CD4-positive, alpha-beta T cell treated with Interleukin-15 for 1 hour (primary cell): Measurements from ENCODE around the gene MPPED1.

Source experiments
- DNase-seq: peaks from one replicate; pipeline ENCODE4 v3.0.0-alpha.2; 2020

MPPED1 gene

GRCh38 chr22:43449831-43450225 is 38.0 kb downstream of the MPPED1 start:
- no peak for DNase-seq

GRCh38 chr22:43451371-43452050 is 39.7 kb downstream of the MPPED1 start:
- DNase-seq, result no peak

GRCh38 chr22:43455846-43456245 is 44.0 kb downstream of the MPPED1 start:
- DNase-seq, result no peak

- DNase-seq, result no peak
Measured at GRCh38 chr22:43457002-43457401, 45.2 kb downstream of the MPPED1 start.

- DNase-seq, result no peak
Measured at GRCh38 chr22:43462701-43463100, 50.9 kb downstream of the MPPED1 start.

- no peak for DNase-seq
Measured at GRCh38 chr22:43464809-43465208, 53.0 kb downstream of the MPPED1 start.

- no peak for DNase-seq
Measured at GRCh38 chr22:43465291-43466015, 53.6 kb downstream of the MPPED1 start.

GRCh38 chr22:43466710-43467109 is 54.9 kb downstream of the MPPED1 start:
- no peak for DNase-seq

- DNase-seq, result no peak
Measured at GRCh38 chr22:43467216-43467940, 55.6 kb downstream of the MPPED1 start.

GRCh38 chr22:43470253-43470652 is 58.4 kb downstream of the MPPED1 start:
- DNase-seq, result no peak

- no peak for DNase-seq
Measured at GRCh38 chr22:43470941-43471585, 59.2 kb downstream of the MPPED1 start.

- no peak for DNase-seq
Measured at GRCh38 chr22:43471606-43472135, 59.9 kb downstream of the MPPED1 start.

- DNase-seq, result no peak
Measured at GRCh38 chr22:43473031-43473430, 61.2 kb downstream of the MPPED1 start.

GRCh38 chr22:43473441-43473840 is 61.6 kb downstream of the MPPED1 start:
- no peak for DNase-seq

- DNase-seq, result no peak
Measured at GRCh38 chr22:43474161-43475101, 62.6 kb downstream of the MPPED1 start.

GRCh38 chr22:43475549-43476076 is 63.8 kb downstream of the MPPED1 start:
- no peak for DNase-seq

GRCh38 chr22:43476341-43476740 is 64.5 kb downstream of the MPPED1 start:
- no peak for DNase-seq

- DNase-seq, result no peak
Measured at GRCh38 chr22:43476751-43477725, 65.2 kb downstream of the MPPED1 start.

GRCh38 chr22:43477966-43478365 is 66.2 kb downstream of the MPPED1 start:
- no peak for DNase-seq

- DNase-seq, result no peak
Measured at GRCh38 chr22:43478621-43479300, 66.9 kb downstream of the MPPED1 start.
